Measurements from ENCODE around the gene SRRM1. TPM values are rescaled to one million over a fixed set of nuclear protein-coding genes. Genes with fewer than 3 reads are reported as not detected.
"Not testable (repeated sequence)": the region's sequence is repeated elsewhere in the genome, so short reads cannot be mapped to it uniquely, and the experiment has no call there.

Gene SRRM1
- total RNA-seq, 1 experiment from 2014 or later = 90.1 TPM

- no peak overlapping the region for H3K4me3 ChIP-seq (ENCODE audit: insufficient read depth, low read depth, low read length)
- no peaks in the 10 kb centered on the region for H3K27me3 ChIP-seq (ENCODE audit: control insufficient read depth, insufficient read depth, low read length)
- H3K36me3 ChIP-seq (replicated peaks; ENCODE audit: control insufficient read depth, insufficient read depth, low read length) = no peaks in the 10 kb centered on the region
- no peak for DNase-seq
Measured at GRCh38 chr1:24695202-24695974, 52.3 kb downstream of the SRRM1 start.

DNA sequence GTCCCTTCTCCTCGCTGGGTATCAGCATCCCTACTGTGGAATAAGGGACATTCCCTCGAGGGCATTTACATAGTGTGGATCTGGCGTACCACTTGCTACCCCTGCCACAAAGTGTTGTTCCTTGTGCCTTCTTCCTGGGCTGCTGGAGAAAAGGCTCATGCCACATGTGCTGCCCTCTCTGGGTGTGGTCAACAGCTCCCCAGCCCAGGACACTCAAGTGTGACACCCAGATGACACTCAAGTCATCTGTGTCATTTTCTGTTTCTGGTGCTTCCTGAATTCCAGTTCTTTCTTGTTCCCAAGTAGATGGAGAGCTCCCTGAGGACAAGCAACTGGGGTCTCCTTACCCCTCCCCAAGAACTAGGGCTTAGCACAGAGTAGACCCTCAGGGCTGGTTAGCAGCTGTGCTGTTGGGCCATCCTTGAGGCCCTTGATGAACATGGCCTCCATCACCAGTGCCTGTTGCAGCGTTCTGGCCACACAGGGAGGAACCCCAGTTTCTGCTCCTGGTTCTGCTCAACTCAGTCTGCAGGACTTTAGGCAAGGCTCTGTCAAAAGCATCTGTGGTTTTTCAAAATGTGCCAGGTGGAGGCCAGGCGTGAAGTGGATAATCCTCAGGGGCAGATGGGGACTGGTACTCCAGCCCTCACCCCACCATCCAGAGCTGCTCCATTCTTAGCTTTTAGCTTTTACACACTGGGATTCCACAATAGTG is 53.1 kb downstream of the SRRM1 start:
- DNase-seq = no peak
- Histone ChIP-seq H3K36me3 (replicated peaks; ENCODE audit: control insufficient read depth, insufficient read depth, low read length) (no peaks in the 10 kb centered on the region), H3K4me3 (ENCODE audit: insufficient read depth, low read depth, low read length) (no peak overlapping the region), H3K27me3 (ENCODE audit: control insufficient read depth, insufficient read depth, low read length) (no peaks in the 10 kb centered on the region)

GRCh38 chr1:24696756-24697330 is 53.7 kb downstream of the SRRM1 start:
- H3K27me3 ChIP-seq (ENCODE audit: control insufficient read depth, insufficient read depth, low read length) = no peaks in the 10 kb centered on the region
- no peak overlapping the region for H3K4me3 ChIP-seq (ENCODE audit: insufficient read depth, low read depth, low read length)
- H3K36me3 ChIP-seq (replicated peaks; ENCODE audit: control insufficient read depth, insufficient read depth, low read length) = no peaks in the 10 kb centered on the region
- DNase-seq = no peak

DNA sequence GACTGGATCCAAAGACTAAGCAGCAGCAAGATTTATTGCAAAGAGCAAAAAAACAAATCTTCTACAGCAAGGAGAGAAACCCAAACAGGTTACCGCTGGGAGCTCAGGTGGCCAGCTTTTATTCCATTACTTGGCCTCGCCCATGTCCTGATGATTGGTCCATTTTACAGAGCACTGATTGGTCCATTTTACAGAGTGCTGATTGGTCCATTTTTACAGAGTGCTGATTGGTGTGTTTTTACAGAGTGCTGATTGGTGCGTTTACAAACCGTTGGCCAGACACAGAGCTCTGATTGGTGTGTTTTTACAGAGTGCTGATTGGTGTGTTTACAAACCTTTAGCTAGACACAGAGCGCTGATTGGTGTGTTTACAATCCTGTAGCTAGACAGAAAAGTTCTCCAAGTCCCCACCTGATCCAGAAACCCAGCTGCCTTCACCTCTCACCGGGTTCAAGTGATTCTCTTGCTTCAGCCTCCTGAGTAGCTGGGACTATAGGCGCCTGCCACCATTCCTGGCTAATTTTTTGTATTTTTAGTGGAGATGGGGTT is 54.4 kb downstream of the SRRM1 start:
- H3K4me3 ChIP-seq (ENCODE audit: insufficient read depth, low read depth, low read length); DNase-seq; H3K27me3 ChIP-seq (ENCODE audit: control insufficient read depth, insufficient read depth, low read length); H3K36me3 ChIP-seq (replicated peaks; ENCODE audit: control insufficient read depth, insufficient read depth, low read length): not testable (repeated sequence)

GRCh38 chr1:24698326-24698725 is 55.2 kb downstream of the SRRM1 start:
- H3K36me3 ChIP-seq (replicated peaks; ENCODE audit: control insufficient read depth, insufficient read depth, low read length); H3K4me3 ChIP-seq (ENCODE audit: insufficient read depth, low read depth, low read length); H3K27me3 ChIP-seq (ENCODE audit: control insufficient read depth, insufficient read depth, low read length); DNase-seq: not testable (repeated sequence)

DNA sequence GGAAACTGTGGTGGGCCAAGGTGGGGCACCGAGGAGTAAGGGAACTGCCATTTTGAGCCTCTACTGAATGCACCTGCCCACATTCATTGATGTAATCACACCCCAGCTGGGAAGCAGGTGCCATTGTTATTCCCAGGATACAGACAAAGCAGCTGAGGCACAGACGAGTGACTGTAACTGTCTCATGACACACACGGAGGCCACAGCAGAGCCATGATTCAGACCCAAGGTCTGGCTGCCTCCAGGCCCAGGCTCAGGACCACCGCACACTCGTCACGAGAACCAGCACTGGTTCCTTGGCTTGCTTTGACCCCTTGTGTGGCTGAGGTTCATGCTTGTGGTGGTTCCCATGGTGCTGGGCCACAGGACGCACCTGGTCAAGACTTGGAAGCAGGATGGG is 56.5 kb downstream of the SRRM1 start:
- no peaks in the 10 kb centered on the region for H3K36me3 ChIP-seq (replicated peaks; ENCODE audit: control insufficient read depth, insufficient read depth, low read length)
- H3K4me3 ChIP-seq (ENCODE audit: insufficient read depth, low read depth, low read length) = no peak overlapping the region
- DNase-seq = peak; percentile 23
- H3K27me3 ChIP-seq (ENCODE audit: control insufficient read depth, insufficient read depth, low read length) = no peaks in the 10 kb centered on the region

GRCh38 chr1:24702511-24703293 is 59.6 kb downstream of the SRRM1 start:
- Histone ChIP-seq H3K27me3 (ENCODE audit: control insufficient read depth, insufficient read depth, low read length) (no peaks in the 10 kb centered on the region), H3K36me3 (replicated peaks; ENCODE audit: control insufficient read depth, insufficient read depth, low read length) (no peaks in the 10 kb centered on the region), H3K4me3 (ENCODE audit: insufficient read depth, low read depth, low read length) (no peak overlapping the region)
- no peak for DNase-seq

DNA sequence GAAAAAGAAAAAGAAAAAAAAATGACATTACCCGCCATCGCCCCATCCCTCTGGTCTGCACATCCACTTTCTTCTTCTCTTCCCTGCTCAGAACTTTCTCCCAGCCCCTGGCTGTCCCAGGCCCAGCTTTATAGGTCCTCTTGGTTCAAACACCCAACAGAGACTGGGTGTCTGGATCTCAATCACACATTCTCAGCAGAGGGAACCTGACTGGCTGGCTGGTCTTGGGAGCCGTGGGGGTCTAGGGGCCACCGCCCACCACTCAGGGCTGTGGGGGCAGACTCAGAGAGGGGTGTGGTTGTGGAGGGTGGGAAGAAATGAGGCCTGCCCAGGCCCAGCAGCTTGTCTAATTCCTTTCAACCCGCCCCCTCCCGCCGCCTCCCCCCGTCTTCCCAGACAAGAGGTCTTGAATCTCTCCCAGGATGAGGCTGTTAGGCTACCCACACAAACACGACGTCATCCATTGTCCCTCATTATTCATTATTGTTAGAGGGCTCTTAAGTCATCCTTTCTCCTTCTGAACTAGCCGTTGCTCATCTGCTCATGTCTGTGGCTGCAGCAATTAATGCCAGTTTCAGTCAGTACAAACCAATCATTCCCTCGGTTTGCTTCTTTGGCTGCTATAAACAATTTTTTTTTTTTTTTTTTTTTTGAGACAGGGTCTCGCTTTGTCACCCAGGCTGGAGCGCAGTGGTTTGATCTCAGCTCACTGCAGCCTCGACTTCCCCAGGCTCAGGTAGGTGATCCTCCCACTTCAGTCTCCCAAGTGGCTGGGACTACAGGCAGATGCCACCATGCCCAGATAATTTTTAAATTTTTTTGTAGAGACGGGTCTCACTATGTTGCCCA is 61.5 kb downstream of the SRRM1 start:
- Histone ChIP-seq H3K27me3 (ENCODE audit: control insufficient read depth, insufficient read depth, low read length) (no peaks in the 10 kb centered on the region), H3K36me3 (replicated peaks; ENCODE audit: control insufficient read depth, insufficient read depth, low read length) (no peaks in the 10 kb centered on the region), H3K4me3 (ENCODE audit: insufficient read depth, low read depth, low read length) (no peak overlapping the region)
- DNase-seq = peak; percentile 77

DNA sequence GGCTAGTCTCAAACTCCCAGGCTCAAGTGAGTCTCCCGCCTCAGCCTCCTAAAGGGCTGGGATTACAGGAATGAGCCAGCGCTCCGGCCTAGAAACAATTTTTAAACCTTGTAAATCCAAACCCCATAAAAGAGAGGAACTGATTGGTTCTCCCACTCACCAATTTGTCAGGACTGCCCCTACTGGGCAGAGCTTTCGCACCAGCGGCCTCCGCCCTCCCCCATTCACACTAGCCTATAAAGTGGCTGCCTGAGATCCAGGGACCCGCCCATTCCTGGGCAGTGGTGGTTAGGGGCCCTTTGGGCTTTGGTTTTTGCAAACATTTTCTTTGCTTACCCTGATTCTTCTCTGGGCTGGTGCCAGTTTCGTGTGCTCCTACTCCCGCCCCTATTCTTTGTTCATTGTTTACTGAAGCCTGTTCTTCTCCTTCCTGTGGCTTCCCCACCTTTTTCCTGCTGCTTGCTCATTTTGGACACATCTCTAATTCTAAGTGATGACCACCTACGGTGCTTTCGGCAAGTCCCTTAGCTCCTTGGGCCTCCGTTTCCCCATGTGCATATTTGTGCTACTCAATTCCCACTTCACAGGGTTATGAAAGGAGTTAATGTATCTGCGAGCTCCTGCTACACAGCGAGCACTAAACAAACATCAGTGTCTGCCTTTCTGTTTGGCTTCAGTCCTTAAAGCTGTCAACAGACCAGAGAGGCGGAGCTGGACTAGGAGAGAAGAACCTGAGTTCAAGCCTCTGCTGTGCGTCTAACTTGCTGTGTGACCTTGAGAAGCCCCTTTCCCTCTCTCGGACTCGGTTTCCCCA is 62.4 kb downstream of the SRRM1 start:
- DNase-seq = peak; percentile 97
- Histone ChIP-seq H3K27me3 (ENCODE audit: control insufficient read depth, insufficient read depth, low read length) (no peaks in the 10 kb centered on the region), H3K4me3 (ENCODE audit: insufficient read depth, low read depth, low read length) (no peak overlapping the region), H3K36me3 (replicated peaks; ENCODE audit: control insufficient read depth, insufficient read depth, low read length) (no peaks in the 10 kb centered on the region)

GRCh38 chr1:24706074-24706389 is 62.9 kb downstream of the SRRM1 start:
- not testable (repeated sequence) for H3K27me3 ChIP-seq (ENCODE audit: control insufficient read depth, insufficient read depth, low read length); H3K4me3 ChIP-seq (ENCODE audit: insufficient read depth, low read depth, low read length); DNase-seq; H3K36me3 ChIP-seq (replicated peaks; ENCODE audit: control insufficient read depth, insufficient read depth, low read length)

DNA sequence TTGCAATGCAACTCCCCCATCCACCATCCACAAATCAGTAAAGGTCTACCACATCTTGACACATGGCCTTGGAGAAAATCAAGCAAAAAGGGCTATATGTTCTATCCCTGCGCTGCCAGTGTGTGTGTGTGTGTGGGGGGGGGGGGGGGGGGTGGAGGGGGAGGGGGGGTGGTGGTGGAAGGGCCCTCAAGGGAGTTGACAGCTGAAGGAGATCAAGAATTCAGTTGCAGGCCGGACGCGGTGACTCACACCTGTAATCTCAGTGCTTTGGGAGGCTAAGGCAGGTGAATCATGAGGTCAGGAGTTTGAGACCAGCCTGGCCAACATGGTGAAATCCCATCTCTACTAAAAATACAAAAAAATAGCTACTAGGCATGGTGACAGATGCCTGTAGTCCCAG is 64.6 kb downstream of the SRRM1 start:
- no peaks in the 10 kb centered on the region for H3K27me3 ChIP-seq (ENCODE audit: control insufficient read depth, insufficient read depth, low read length)
- no peak overlapping the region for H3K4me3 ChIP-seq (ENCODE audit: insufficient read depth, low read depth, low read length)
- H3K36me3 ChIP-seq (replicated peaks; ENCODE audit: control insufficient read depth, insufficient read depth, low read length) = no peaks in the 10 kb centered on the region
- no peak for DNase-seq

DNA sequence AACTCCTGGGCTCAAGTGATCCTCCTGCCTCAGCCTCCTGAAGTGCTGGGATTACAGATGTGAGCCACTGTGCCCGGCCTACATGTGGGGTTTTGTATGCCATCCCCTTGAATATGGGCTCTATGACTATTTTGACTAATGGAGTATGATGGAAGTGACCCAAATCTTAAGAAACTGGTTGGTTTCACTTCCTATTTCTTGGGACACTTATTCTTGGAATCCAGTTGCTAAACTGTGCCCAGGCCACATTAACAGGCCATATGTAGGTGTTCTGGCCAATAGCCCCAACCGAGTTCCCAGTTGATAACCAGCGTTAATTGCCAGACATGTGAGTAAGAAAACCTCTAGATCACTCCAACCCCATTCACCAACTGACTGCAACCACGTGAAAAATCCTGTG is 65.8 kb downstream of the SRRM1 start:
- no peak overlapping the region for H3K4me3 ChIP-seq (ENCODE audit: insufficient read depth, low read depth, low read length)

DNA sequence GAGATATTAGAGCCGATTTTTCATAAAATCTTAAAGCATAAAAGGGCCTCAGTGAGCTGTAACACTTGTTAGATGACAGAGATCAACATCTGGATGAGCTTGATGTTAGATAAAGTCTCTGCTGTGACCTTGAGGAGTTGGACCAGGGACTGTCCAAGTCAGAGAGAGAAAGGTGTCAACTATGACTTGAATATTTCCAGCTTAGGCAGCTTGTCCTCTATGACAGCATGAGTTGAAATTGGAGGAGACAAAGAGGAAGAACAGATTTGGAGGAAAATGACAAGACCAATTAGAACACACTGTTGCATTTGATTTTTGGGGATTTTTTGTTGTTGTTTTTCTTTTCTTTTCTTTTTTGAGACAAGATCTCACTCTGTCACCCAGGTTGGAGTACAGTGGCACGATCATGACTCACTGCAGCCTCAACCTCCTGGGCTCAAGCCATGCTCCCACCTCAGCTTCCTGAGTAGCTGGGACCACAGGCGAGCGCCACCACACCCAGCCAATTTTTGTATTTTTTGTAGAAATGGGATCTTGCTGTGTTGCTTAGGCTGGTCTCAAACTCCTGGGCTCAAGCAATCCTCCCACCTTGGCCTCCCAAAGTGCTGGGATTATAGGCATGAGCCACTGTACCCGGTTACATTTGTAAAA is 66.8 kb downstream of the SRRM1 start:
- Histone ChIP-seq H3K27me3 (ENCODE audit: control insufficient read depth, insufficient read depth, low read length) (no peaks in the 10 kb centered on the region), H3K4me3 (ENCODE audit: insufficient read depth, low read depth, low read length) (no peak overlapping the region), H3K36me3 (replicated peaks; ENCODE audit: control insufficient read depth, insufficient read depth, low read length) (no peaks in the 10 kb centered on the region)
- DNase-seq = no peak

More for the DNA sequence above, 65.8 kb downstream of the SRRM1 start:
- H3K36me3 ChIP-seq (replicated peaks; ENCODE audit: control insufficient read depth, insufficient read depth, low read length) = no peaks in the 10 kb centered on the region
- H3K27me3 ChIP-seq (ENCODE audit: control insufficient read depth, insufficient read depth, low read length) = no peaks in the 10 kb centered on the region
- no peak for DNase-seq

All from H7 (cell line).